OCI-LY7 (cell line): ENCODE results near the gene CSNK1E. TPM values are rescaled to one million over a fixed set of nuclear protein-coding genes. Genes with fewer than 3 reads are reported as not detected.

Experiments used
- BruUV-seq: library from RNA; stranded (reverse); fragments of 400-500 nt; replicated peaks from 2 replicates; lab custom pipeline; 2021; lab: Mats Ljungman, UMichigan
- CTCF ChIA-PET: fragments of 300-600 bp; sonication (Branson Sonifier 250); formaldehyde crosslinking; loops from one replicate; lab custom pipeline; 2022; ENCODE audit warnings: antibody characterized with exemption; ENCODE audit not compliant: unreplicated experiment; lab: Charles Lee
- POLR2A ChIA-PET: fragments of 300-600 bp; sonication (Branson Sonifier 250); formaldehyde crosslinking; loops from one replicate; lab custom pipeline; 2022; ENCODE audit warnings: antibody characterized with exemption; lab: Charles Lee
- DNase-seq: peaks from one replicate; pipeline ENCODE4 v3.0.0-alpha.2; 2015; ENCODE audit warnings: low spot score
- H2AFZ ChIP-seq: fragments of 200-600 bp; sonication (generic), shearing (Covaris generic); 2 replicates; pipeline ENCODE4 v1.6.1; 2014; ENCODE audit warnings: mild to moderate bottlenecking, antibody characterized with exemption, low read length, moderate library complexity
- H3K27ac ChIP-seq: fragments of 200-600 bp; sonication (generic); 2 replicates; pipeline ENCODE4 v1.5.1; 2014; ENCODE audit warnings: mixed run types, low read depth, mild to moderate bottlenecking, moderate library complexity, low read length, inconsistent platforms; ENCODE audit not compliant: poor library complexity, severe bottlenecking
- H3K36me3 ChIP-seq: fragments of 200-600 bp; sonication (generic); 2 replicates; pipeline ENCODE4 v1.6.1; 2014; ENCODE audit warnings: mild to moderate bottlenecking, antibody characterized with exemption, low read length, moderate library complexity, mixed read lengths; ENCODE audit not compliant: insufficient read depth
- H3K4me1 ChIP-seq: fragments of 200-600 bp; sonication (generic); 2 replicates; pipeline ENCODE4 v1.5.1; 2014; ENCODE audit warnings: mild to moderate bottlenecking, low read length; ENCODE audit not compliant: insufficient read depth, poor library complexity, severe bottlenecking
- H3K4me2 ChIP-seq: fragments of 200-600 bp; sonication (generic); 2 replicates; pipeline ENCODE4 v1.6.1; 2014; ENCODE audit warnings: mild to moderate bottlenecking, low read length
- H3K4me3 ChIP-seq: fragments of 200-600 bp; sonication (generic); 2 replicates; pipeline ENCODE4 v1.5.1; 2014; ENCODE audit warnings: mild to moderate bottlenecking, low read depth, low read length; ENCODE audit not compliant: poor library complexity, severe bottlenecking
- H3K79me2 ChIP-seq: fragments of 200-600 bp; sonication (generic); 2 replicates; pipeline ENCODE4 v1.6.1; 2016; ENCODE audit warnings: low read depth, mild to moderate bottlenecking, low read length, moderate library complexity, mixed read lengths; ENCODE audit not compliant: insufficient read depth
- H3K9me2 ChIP-seq: fragments of 200-600 bp; sonication (generic); 2 replicates; pipeline ENCODE4 v1.6.1; 2016; ENCODE audit warnings: mild to moderate bottlenecking, low read length, mixed read lengths; ENCODE audit not compliant: insufficient read depth
- H3K9me3 ChIP-seq: fragments of 200-600 bp; sonication (generic); 2 replicates; pipeline ENCODE4 v1.6.1; 2014; ENCODE audit warnings: mild to moderate bottlenecking, mixed run types, low read length, mixed read lengths
- H4K20me1 ChIP-seq: fragments of 200-600 bp; sonication (generic); 2 replicates; pipeline ENCODE4 v1.6.1; 2014; ENCODE audit warnings: mild to moderate bottlenecking, antibody characterized with exemption, low read length, moderate library complexity, mixed read lengths; ENCODE audit not compliant: insufficient read depth
- CTCF ChIP-seq: fragments of 200-600 bp; sonication (generic); conservative IDR thresholded peaks from 2 replicates; pipeline ENCODE4 v1.5.1; 2014; ENCODE audit warnings: mild to moderate bottlenecking, antibody characterized with exemption, low read length, moderate library complexity, mixed read lengths
- EZH2phosphoT487 ChIP-seq: fragments of 200-600 bp; sonication (generic); IDR thresholded peaks from 2 replicates; pipeline ENCODE4 v1.6.1; 2018; ENCODE audit warnings: low read depth, borderline replicate concordance, mild to moderate bottlenecking, mixed run types, antibody characterized with exemption, low read length, moderate library complexity, mixed read lengths
- intact Hi-C: fragments of 100-400 bp; cut with micrococcal nuclease; formaldehyde crosslinking; loops from one replicate; pipeline ENCODE4 v1.10.0; 2022; ENCODE audit not compliant: unreplicated experiment
- total RNA-seq, 2 experiments: library from RNA; depleted of rRNA in 1 of 2; stranded (reverse); fragments of >200 nt in 1 of 2; shearing (Covaris generic) in 1 of 2; gene quantifications; 2 replicates each; pipeline ENCODE4 v1.2.3, GENCODE V29; 2014 to 2022

The CSNK1E gene
- total RNA-seq, 2 experiments from 2014 or later, result 182 to 203 TPM

GRCh38 chr22:38298312-38299005, 18.8 kb downstream of the CSNK1E start:
- Histone ChIP-seq H3K36me3 (peaks cover 97% of the 10 kb centered on the region), H3K9me2 (no peaks in the 10 kb centered on the region), H3K79me2 (peaks cover 4% of the 10 kb centered on the region; the same call in 1 of the 2 replicates), H3K9me3 (no peaks in the 10 kb centered on the region), H3K4me3 (no peak overlapping the region), H3K4me2 (no peak overlapping the region), H3K27ac (no peak overlapping the region), H2AFZ (no peak overlapping the region), H3K4me1 (no peaks in the 10 kb centered on the region), H4K20me1 (no peaks in the 10 kb centered on the region)
- ChIA-PET POLR2A (no interaction called here), CTCF (no interaction called here)
- no peak for TF ChIP-seq EZH2phosphoT487
- peak; percentile 77 for TF ChIP-seq CTCF
- BruUV-seq, result no TSS peak
- intact Hi-C loops, result loop anchor here (2.0 to 5.0 kb wide), 2 partner anchors 54 to 274 kb away; partner anchors contain the start of gene DMC1
- peak; percentile 53 for DNase-seq

- Histone ChIP-seq H3K4me1 (no peaks in the 10 kb centered on the region), H3K9me3 (no peaks in the 10 kb centered on the region), H3K9me2 (no peaks in the 10 kb centered on the region), H2AFZ (no peak overlapping the region), H4K20me1 (no peaks in the 10 kb centered on the region), H3K27ac (no peak overlapping the region), H3K79me2 (no peaks in the 10 kb centered on the region), H3K4me2 (no peak overlapping the region), H3K36me3 (peaks cover 91% of the 10 kb centered on the region), H3K4me3 (no peak overlapping the region)
- POLR2A ChIA-PET, result interaction anchor here (0.6 kb wide), 1 partner anchor 717 kb away, joined by 3 read pairs; the partner anchor contains the start of gene LGALS2
- intact Hi-C loops, result loop anchor here (5.0 kb wide), 1 partner anchor 276 kb away; the partner anchor contains the start of gene DMC1
- no peak for TF ChIP-seq CTCF
- no peak for TF ChIP-seq EZH2phosphoT487
- BruUV-seq, result no TSS peak
- DNase-seq, result no peak
- CTCF ChIA-PET, result no interaction called here
These were observed 20.9 kb downstream of the CSNK1E start for GRCh38 chr22:38296372-38296771.

- no peak for DNase-seq
- intact Hi-C loops, result loop anchor here (5.0 kb wide), 1 partner anchor 276 kb away; the partner anchor contains the start of gene DMC1
- Histone ChIP-seq H3K27ac (no peak overlapping the region), H2AFZ (no peak overlapping the region), H3K36me3 (peaks cover 91% of the 10 kb centered on the region), H3K4me2 (no peak overlapping the region), H3K9me3 (no peaks in the 10 kb centered on the region), H3K4me1 (peaks cover 4% of the 10 kb centered on the region), H3K9me2 (no peaks in the 10 kb centered on the region), H3K4me3 (no peak overlapping the region), H4K20me1 (no peaks in the 10 kb centered on the region), H3K79me2 (no peaks in the 10 kb centered on the region)
- ChIA-PET CTCF (no interaction called here), POLR2A (interaction anchor here (0.6 kb wide), 2 partner anchors 21 to 716 kb away, joined by 3 to 4 read pairs; partner anchors contain the start of gene LGALS2)
- BruUV-seq, result no TSS peak
- TF ChIP-seq EZH2phosphoT487, result no peak
- no peak for TF ChIP-seq CTCF
These were observed 21.4 kb downstream of the CSNK1E start for GRCh38 chr22:38295863-38296262.
